BLaER1 (cell line): ENCODE measurements around the gene SBNO2.

Experiments used
- H3K27ac ChIP-seq: shearing (Covaris generic); formaldehyde crosslinking; 2 replicates; pipeline ENCODE4 v1.8.1; 2022
- H3K27me3 ChIP-seq: shearing (Covaris generic); formaldehyde crosslinking; 2 replicates; pipeline ENCODE4 v1.8.1; 2022
- H3K36me3 ChIP-seq: shearing (Covaris generic); formaldehyde crosslinking; 2 replicates; pipeline ENCODE4 v1.8.1; 2022
- H3K4me1 ChIP-seq: shearing (Covaris generic); formaldehyde crosslinking; 2 replicates; pipeline ENCODE4 v1.8.1; 2022
- H3K4me2 ChIP-seq: shearing (Covaris generic); formaldehyde crosslinking; 2 replicates; pipeline ENCODE4 v1.8.1; 2022
- H3K4me3 ChIP-seq: shearing (Covaris generic); formaldehyde crosslinking; 2 replicates; pipeline ENCODE4 v1.8.1; 2022
- H3K9ac ChIP-seq: shearing (Covaris generic); formaldehyde crosslinking; 2 replicates; pipeline ENCODE4 v1.8.1; 2022
- H3K9me3 ChIP-seq: shearing (Covaris generic); formaldehyde crosslinking; 2 replicates; pipeline ENCODE4 v1.8.1; 2022
- H4K20me1 ChIP-seq: shearing (Covaris generic); formaldehyde crosslinking; 2 replicates; pipeline ENCODE4 v1.8.1; 2022
- Cebpa-rat ChIP-seq: shearing (Covaris generic); IDR thresholded peaks from 2 replicates; pipeline ENCODE4 v1.8.1; 2022

The SBNO2 gene

GRCh38 chr19:1161716-1162115 is 12.4 kb downstream of the SBNO2 start:
- Histone ChIP-seq H3K9ac (no peak overlapping the region), H3K4me3 (no peak overlapping the region), H3K36me3 (peaks cover 17% of the 10 kb centered on the region; the same call in 1 of the 2 replicates), H3K9me3 (no peaks in the 10 kb centered on the region), H3K4me1 (peaks cover 80% of the 10 kb centered on the region), H4K20me1 (peaks cover 79% of the 10 kb centered on the region), H3K27me3 (no peaks in the 10 kb centered on the region), H3K27ac (no peak overlapping the region), H3K4me2 (peak overlapping the region; percentile 61)
- no peak for TF ChIP-seq Cebpa-rat

- Histone ChIP-seq H4K20me1 (peaks cover 81% of the 10 kb centered on the region), H3K4me1 (peaks cover 68% of the 10 kb centered on the region)
Observed at GRCh38 chr19:1159864-1160595, 14.0 kb downstream of the SBNO2 start.

GRCh38 chr19:1158885-1159448 is 15.1 kb downstream of the SBNO2 start:
- Histone ChIP-seq H3K36me3 (peaks cover 40% of the 10 kb centered on the region), H3K4me2 (no peak overlapping the region; the same call in 1 of the 2 replicates), H3K4me1 (peaks cover 65% of the 10 kb centered on the region)

More at GRCh38 chr19:1159864-1160595, 14.0 kb downstream of the SBNO2 start:
- no peak overlapping the region for H3K9ac ChIP-seq
- H3K9me3 ChIP-seq, result no peaks in the 10 kb centered on the region
- H3K4me3 ChIP-seq, result no peak overlapping the region
- peak overlapping the region; percentile 59 for H3K27ac ChIP-seq
- peak overlapping the region; percentile 59 for H3K4me2 ChIP-seq
- no peak for TF ChIP-seq Cebpa-rat
- peaks cover 32% of the 10 kb centered on the region for H3K36me3 ChIP-seq
- no peaks in the 10 kb centered on the region for H3K27me3 ChIP-seq

GRCh38 chr19:1157931-1158884 is 15.9 kb downstream of the SBNO2 start:
- Histone ChIP-seq H3K4me2 (peak overlapping the region; percentile 28; the same call in 1 of the 2 replicates), H3K27ac (no peak overlapping the region), H3K9ac (no peak overlapping the region), H4K20me1 (peaks cover 86% of the 10 kb centered on the region), H3K9me3 (no peaks in the 10 kb centered on the region), H3K4me1 (peaks cover 57% of the 10 kb centered on the region), H3K36me3 (peaks cover 48% of the 10 kb centered on the region), H3K4me3 (no peak overlapping the region), H3K27me3 (no peaks in the 10 kb centered on the region)
- no peak for TF ChIP-seq Cebpa-rat

More at GRCh38 chr19:1158885-1159448, 15.1 kb downstream of the SBNO2 start:
- H3K27me3 ChIP-seq, result no peaks in the 10 kb centered on the region
- no peaks in the 10 kb centered on the region for H3K9me3 ChIP-seq
- peaks cover 86% of the 10 kb centered on the region for H4K20me1 ChIP-seq
- H3K27ac ChIP-seq, result no peak overlapping the region
- no peak for TF ChIP-seq Cebpa-rat
- H3K9ac ChIP-seq, result no peak overlapping the region
- H3K4me3 ChIP-seq, result no peak overlapping the region

GRCh38 chr19:1156830-1157615 is 17.0 kb downstream of the SBNO2 start:
- no peak for TF ChIP-seq Cebpa-rat
- no peaks in the 10 kb centered on the region for H3K27me3 ChIP-seq
- no peak overlapping the region for H3K9ac ChIP-seq
- peak overlapping the region; percentile 41; the same call in 1 of the 2 replicates for H3K27ac ChIP-seq
- H3K4me1 ChIP-seq, result peaks cover 45% of the 10 kb centered on the region
- H3K4me2 ChIP-seq, result peak overlapping the region; percentile 42
- H4K20me1 ChIP-seq, result peaks cover 84% of the 10 kb centered on the region
- H3K4me3 ChIP-seq, result no peak overlapping the region
- H3K9me3 ChIP-seq, result no peaks in the 10 kb centered on the region
- H3K36me3 ChIP-seq, result peaks cover 58% of the 10 kb centered on the region

GRCh38 chr19:1156305-1156801 is 17.7 kb downstream of the SBNO2 start:
- Histone ChIP-seq H4K20me1 (peaks cover 86% of the 10 kb centered on the region), H3K4me1 (peaks cover 39% of the 10 kb centered on the region), H3K9me3 (no peaks in the 10 kb centered on the region), H3K4me3 (no peak overlapping the region), H3K27me3 (no peaks in the 10 kb centered on the region), H3K27ac (no peak overlapping the region), H3K36me3 (peaks cover 65% of the 10 kb centered on the region), H3K4me2 (no peak overlapping the region), H3K9ac (no peak overlapping the region)
- no peak for TF ChIP-seq Cebpa-rat

- H3K4me1 ChIP-seq, result peaks cover 36% of the 10 kb centered on the region
Observed at GRCh38 chr19:1155352-1156304, 18.4 kb downstream of the SBNO2 start.

GRCh38 chr19:1154731-1155351 is 19.2 kb downstream of the SBNO2 start:
- Histone ChIP-seq H3K4me1 (peaks cover 28% of the 10 kb centered on the region), H3K27me3 (no peaks in the 10 kb centered on the region), H3K36me3 (peaks cover 76% of the 10 kb centered on the region), H3K4me2 (no peak overlapping the region), H3K27ac (no peak overlapping the region), H3K9me3 (no peaks in the 10 kb centered on the region), H3K4me3 (no peak overlapping the region), H3K9ac (no peak overlapping the region), H4K20me1 (peaks cover 91% of the 10 kb centered on the region)
- TF ChIP-seq Cebpa-rat, result no peak

More at GRCh38 chr19:1155352-1156304, 18.4 kb downstream of the SBNO2 start:
- Histone ChIP-seq H3K9me3 (no peaks in the 10 kb centered on the region), H4K20me1 (peaks cover 91% of the 10 kb centered on the region), H3K36me3 (peaks cover 72% of the 10 kb centered on the region), H3K9ac (no peak overlapping the region), H3K4me3 (no peak overlapping the region), H3K27ac (no peak overlapping the region), H3K27me3 (no peaks in the 10 kb centered on the region), H3K4me2 (no peak overlapping the region)
- TF ChIP-seq Cebpa-rat, result no peak
